Heart right ventricle (tissue), 16 donors: ENCODE results near the gene KRTAP4-11. TPM values are rescaled to one million over a fixed set of nuclear protein-coding genes. Genes with fewer than 3 reads are reported as not detected.
"Not testable (repeated sequence)": the region's sequence is repeated elsewhere in the genome, so short reads cannot be mapped to it uniquely, and the experiment has no call there.

Experiments used
- ATAC-seq, 8 donors: fragments of 200-7000 bp; cut with Tn5 transposase; one replicate each; pipeline ENCODE4 v1.9.1; 2020; ENCODE audit warnings: mild to moderate bottlenecking in 8 of 8, moderate library complexity in 8 of 8, moderate number of reproducible peaks in 1 of 8
- DNase-seq, 2 donors: peaks; one replicate each; pipeline ENCODE4 v3.0.0-alpha.2; 2020
- H3K27ac ChIP-seq, 10 donors: fragments of 200-600 bp; sonication (generic) in 2 of 10; one replicate each; pipeline versions ENCODE4 v1.5.0 to v1.8.0; 2020 to 2022; ENCODE audit warnings: mild to moderate bottlenecking in 3 of 10
- H3K27me3 ChIP-seq, 7 donors: fragments of 200-600 bp; one replicate each; pipeline ENCODE4 v1.8.0; 2021 to 2022; ENCODE audit warnings: mild to moderate bottlenecking in 2 of 7
- H3K36me3 ChIP-seq, 9 donors: fragments of 200-600 bp; sonication (generic) in 1 of 9; one replicate each; pipeline versions ENCODE4 v1.5.0 to v1.8.0; 2020 to 2022; ENCODE audit warnings: mild to moderate bottlenecking in 2 of 9
- H3K4me1 ChIP-seq, 9 donors: fragments of 200-600 bp; sonication (generic) in 1 of 9; one replicate each; pipeline versions ENCODE4 v1.5.0 to v1.8.0; 2020 to 2022; ENCODE audit warnings: mild to moderate bottlenecking in 4 of 9
- H3K4me3 ChIP-seq, 10 donors: fragments of 200-600 bp; sonication (generic) in 2 of 10; one replicate each; pipeline versions ENCODE4 v1.5.0 to v1.8.0; 2020 to 2022; ENCODE audit warnings: mild to moderate bottlenecking in 7 of 10, moderate library complexity in 2 of 10
- H3K9me3 ChIP-seq, 11 donors: fragments of 200-600 bp in 10 of 11; sonication (generic) in 2 of 11; one replicate each; pipeline versions ENCODE4 v1.5.0 to v1.8.0; 2013 to 2022; ENCODE audit warnings: mild to moderate bottlenecking in 2 of 11, control low read depth in 1 of 11, moderate library complexity in 1 of 11
- WGBS, 2 donors: extraction: QIAGEN DNeasy Blood & Tissue Kit; methylation state at CpG; one replicate each; pipeline ENCODE4 v1.1.7; 2013; ENCODE audit warnings: inconsistent platforms in 1 of 2; 5-methylcytosine and 5-hydroxymethylcytosine counted together
- intact Hi-C, 10 donors: fragments of 100-400 bp; cut with DNase I; formaldehyde crosslinking; loops; one replicate each; pipeline versions ENCODE4 v1.11.1 to v1.14.2; 2022
- polyA plus RNA-seq, 2 donors: library from polyadenylated mRNA; stranded (reverse); fragments of 200-250 nt; gene quantifications; one replicate each; pipeline ENCODE4 v1.2.3, GENCODE V29; 2013
- total RNA-seq, 10 donors: library from RNA; stranded (reverse); fragmentation: NEBNext Ultra II Directional in 3 of 10; extraction: Animal tissue kit (Norgen Biotek cat#: 25700) in 3 of 10; gene quantifications; one replicate each; pipeline versions ENCODE4 v1.2.1 to v1.2.4, GENCODE V29; 2021 to 2023
- TF ChIP-seq, protein P1 (sequence below), 9 donors: fragments of 200-600 bp; sonication (generic) in 2 of 9; IDR thresholded peaks; one replicate each; pipeline versions ENCODE4 v1.5.0 to v1.8.0; 2021 to 2022; ENCODE audit warnings: antibody characterized with exemption in 9 of 9, mild to moderate bottlenecking in 5 of 9, moderate library complexity in 1 of 9
- donor health status: Arrhythmogenic right ventricular cardiomyopathy.
- donor health status: ischemic (EF 13 %, LVEDD 7.1; RV severe dilation, severe dysfunction).
- donor health status: healthy with polysubstance abuse.
- donor health status: DM: no; HTN: yes; CAD: no.
- donor health status: DM: no; HTN: no; CAD: no.
- donor health status: ischemic (EF 25% LVEDD 6.9; RV normal size, moderate dysfunction).
- donor health status: ischemic (EF 25% LVEDD 5.7; RV mildly dilated, moderate dysfunction).
- donor health status: healthy.
- donor health status: DM: yes; HTN: yes; CAD: no.
- donor health status: Ischemic cardiomyopathy.
- donor health status: ischemic (EF 35%, LVEDD 5.7; RV mildly dilated, moderate dysfunction).
- donor health status: nonischemic (EF 11% LVEDD 7.7; RV severe dilation, severe dysfunction).
- donor health status: DM: yes; HTN: yes; CAD: no.
- donor health status: PGD.
- donor health status: ischemic (EF 29% LVEDD 5.4; RV normal size, mild dysfunction).
- donor health status: nonischemic (EF 23%, LVEDD 6.1; RV moderate dilation, normal function).

KRTAP4-11 gene
- total and polyA plus RNA-seq, 12 donors, result not detected

DNA sequence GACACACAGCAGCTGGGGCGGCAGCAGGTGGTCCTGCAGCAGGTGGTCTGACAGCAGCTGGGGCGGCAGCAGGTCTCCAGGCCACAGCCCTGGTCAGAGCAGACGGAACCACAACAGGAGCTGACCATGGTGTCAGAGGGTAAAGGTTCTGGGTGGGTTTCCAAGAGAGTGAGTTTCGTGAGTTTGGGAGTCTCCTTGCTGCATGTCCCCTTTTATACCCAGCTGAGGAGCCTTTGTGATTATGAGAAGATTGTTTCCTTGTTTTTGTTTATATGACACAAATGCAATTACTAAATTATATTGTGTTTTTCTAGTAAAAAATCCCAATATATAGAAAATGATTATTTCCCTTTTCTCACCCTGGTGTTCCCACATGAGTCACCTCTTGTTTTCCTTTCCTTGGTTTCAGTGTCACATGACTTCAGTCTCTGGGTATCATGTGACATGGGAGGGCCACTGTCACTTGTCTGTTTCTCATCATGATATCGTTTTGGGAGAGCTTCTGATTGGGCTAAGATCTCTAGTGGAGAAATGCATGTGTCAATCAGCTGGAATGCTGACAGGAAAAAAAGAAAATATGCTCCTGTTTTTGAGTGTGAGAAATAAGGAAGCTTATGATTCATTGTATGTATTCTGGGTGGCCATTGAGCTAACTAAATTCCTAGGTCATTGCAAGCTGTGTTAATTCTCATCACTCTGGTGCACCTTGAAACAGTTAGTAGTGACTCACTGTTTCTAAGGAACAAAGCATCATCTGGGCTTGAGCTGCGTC lies 22.4 kb upstream of the KRTAP4-11 start, which contains the start of gene KRTAP4-6:
Gene KRTAP4-6 (minus strand): TSS at position 185 of the 772 bp plus-strand sequence. CDS start 57 bp downstream, at position 128.
- no peak for DNase-seq
- TF ChIP-seq, protein P1, sequence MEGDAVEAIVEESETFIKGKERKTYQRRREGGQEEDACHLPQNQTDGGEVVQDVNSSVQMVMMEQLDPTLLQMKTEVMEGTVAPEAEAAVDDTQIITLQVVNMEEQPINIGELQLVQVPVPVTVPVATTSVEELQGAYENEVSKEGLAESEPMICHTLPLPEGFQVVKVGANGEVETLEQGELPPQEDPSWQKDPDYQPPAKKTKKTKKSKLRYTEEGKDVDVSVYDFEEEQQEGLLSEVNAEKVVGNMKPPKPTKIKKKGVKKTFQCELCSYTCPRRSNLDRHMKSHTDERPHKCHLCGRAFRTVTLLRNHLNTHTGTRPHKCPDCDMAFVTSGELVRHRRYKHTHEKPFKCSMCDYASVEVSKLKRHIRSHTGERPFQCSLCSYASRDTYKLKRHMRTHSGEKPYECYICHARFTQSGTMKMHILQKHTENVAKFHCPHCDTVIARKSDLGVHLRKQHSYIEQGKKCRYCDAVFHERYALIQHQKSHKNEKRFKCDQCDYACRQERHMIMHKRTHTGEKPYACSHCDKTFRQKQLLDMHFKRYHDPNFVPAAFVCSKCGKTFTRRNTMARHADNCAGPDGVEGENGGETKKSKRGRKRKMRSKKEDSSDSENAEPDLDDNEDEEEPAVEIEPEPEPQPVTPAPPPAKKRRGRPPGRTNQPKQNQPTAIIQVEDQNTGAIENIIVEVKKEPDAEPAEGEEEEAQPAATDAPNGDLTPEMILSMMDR (IDR thresholded peaks at IDR 0.05), result no peak
- Histone ChIP-seq H3K4me3 (no peak within 1 kb of the TSS), H3K9me3 (peaks cover 0 to 36% (median 9%) of the 10 kb centered on the region in 11 donors), H3K36me3 (no peaks in the 10 kb centered on the region), H3K4me1 (no peaks in the 10 kb centered on the region), H3K27ac (no peak within 1 kb of the TSS), H3K27me3 (peaks cover 0 to 10% (median 0%) of the 10 kb centered on the region in 7 donors)
- whole genome bisulfite sequencing, 2 donors, result 77 to 81% methylated on average over 5 to 6 of the region's 6 CpGs
- intact Hi-C loops, result no loop called here
- no peak for ATAC-seq

DNA sequence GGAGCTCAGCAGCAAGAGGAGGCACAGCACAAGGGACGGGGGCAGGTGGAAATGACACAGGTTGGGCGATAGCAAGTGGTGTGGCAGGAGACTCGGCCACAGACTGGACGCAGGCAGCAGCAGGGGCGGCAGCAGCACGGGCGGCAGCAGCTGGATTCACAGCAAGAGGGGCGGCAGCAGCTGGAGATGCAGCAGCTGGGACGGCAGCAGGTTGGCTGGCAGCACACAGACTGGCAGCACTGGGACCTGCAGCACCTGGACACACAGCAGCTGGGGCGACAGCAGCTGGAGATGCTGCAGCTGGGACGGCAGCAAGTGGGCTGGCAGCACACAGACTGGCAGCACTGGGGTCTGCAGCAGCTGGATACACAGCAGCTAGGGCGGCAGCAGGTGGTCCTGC lies 21.7 kb upstream of the KRTAP4-11 start:
- DNase-seq, H3K4me3 ChIP-seq, H3K36me3 ChIP-seq, intact Hi-C loops, ATAC-seq, H3K4me1 ChIP-seq, H3K27ac ChIP-seq: not testable (repeated sequence)
- 81 to 87% methylated on average over 12 of the region's 12 CpGs for WGBS, 2 donors
- Histone ChIP-seq H3K9me3 (peaks cover 0 to 36% (median 9%) of the 10 kb centered on the region in 11 donors), H3K27me3 (peaks cover 0 to 12% (median 0%) of the 10 kb centered on the region in 7 donors)

DNA sequence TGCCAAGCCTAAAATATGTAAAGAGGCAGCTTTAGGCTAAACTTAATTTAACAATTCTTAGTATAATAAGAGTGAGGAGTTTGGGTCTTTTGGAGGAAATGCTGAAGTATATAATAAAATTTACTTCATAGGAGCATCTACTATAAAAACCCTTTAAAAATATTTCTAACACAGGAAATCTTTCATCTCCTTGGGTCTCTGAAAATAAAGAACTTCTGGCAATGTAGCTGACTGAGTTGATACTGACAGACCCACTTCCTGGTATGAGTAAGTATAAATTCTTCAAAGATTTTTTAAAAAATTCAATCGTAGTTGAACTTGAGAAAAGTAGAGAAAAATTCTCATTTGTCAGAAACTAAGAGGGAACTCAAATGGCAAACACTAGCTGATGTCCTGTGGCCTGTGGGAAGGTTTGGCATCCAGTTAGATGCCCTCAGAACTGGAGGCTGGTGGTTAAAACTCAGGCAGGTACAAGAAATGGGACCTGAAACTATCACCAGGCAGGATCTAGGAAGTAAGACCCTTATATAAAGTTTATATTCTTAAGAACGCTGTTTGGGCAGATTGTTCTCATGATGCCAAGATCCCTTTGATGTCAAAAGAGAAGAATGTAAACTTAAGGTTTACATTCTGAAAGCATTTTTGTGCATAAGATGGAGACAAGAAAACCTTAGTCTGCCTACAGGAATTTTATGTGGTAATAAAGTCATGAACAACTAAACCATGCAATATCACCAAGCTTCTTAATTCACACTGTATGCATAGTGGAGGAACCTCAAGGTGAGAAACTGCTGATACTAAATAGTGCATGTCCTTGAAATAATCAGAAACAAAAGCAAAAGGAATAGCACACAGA lies 15.9 kb upstream of the KRTAP4-11 start:
- H3K4me1 ChIP-seq, result no peaks in the 10 kb centered on the region

DNA sequence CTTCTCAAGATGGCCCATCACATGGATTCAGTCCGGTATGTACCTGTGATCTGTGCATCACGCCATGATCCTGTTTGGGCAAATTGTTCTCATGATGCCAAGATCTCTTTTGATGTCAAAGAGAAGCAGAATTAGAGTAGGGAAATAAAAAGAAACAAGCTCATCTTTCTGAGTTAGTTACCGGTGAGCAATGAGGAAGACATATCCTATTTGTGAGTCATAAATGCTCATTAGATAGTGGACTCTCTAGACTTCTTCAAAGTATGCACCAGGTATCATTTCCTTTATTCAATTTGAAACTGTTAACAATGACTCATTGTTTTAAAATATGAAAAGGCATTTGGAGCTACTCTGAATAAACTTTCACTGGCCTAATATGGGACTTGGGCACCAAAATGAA lies 13.8 kb upstream of the KRTAP4-11 start:
- Histone ChIP-seq H3K4me3 (no peak overlapping the region), H3K27me3 (peaks cover 0 to 14% (median 3%) of the 10 kb centered on the region in 7 donors), H3K27ac (no peak overlapping the region), H3K9me3 (peaks cover 0 to 8% (median 3%) of the 10 kb centered on the region in 11 donors), H3K36me3 (no peaks in the 10 kb centered on the region), H3K4me1 (no peaks in the 10 kb centered on the region)
- 85% methylated on average over 3 of the region's 3 CpGs for WGBS, 2 donors
- intact Hi-C loops, result no loop called here
- DNase-seq (no peak), ATAC-seq (no peak)
- TF ChIP-seq, protein P1 (IDR thresholded peaks at IDR 0.05), result no peak

More for the DNA sequence above, 15.9 kb upstream of the KRTAP4-11 start:
- Histone ChIP-seq H3K27me3 (peaks cover 0 to 11% (median 3%) of the 10 kb centered on the region in 7 donors), H3K4me3 (no peak overlapping the region), H3K36me3 (no peaks in the 10 kb centered on the region), H3K9me3 (peaks cover 0 to 14% (median 4%) of the 10 kb centered on the region in 11 donors), H3K27ac (no peak overlapping the region)
- WGBS, 2 donors, result 70 to 72% methylated on average over 2 of the region's 2 CpGs
- intact Hi-C loops, result no loop called here
- no peak for ATAC-seq
- TF ChIP-seq, protein P1 (IDR thresholded peaks at IDR 0.05), result no peak
- no peak for DNase-seq
